AG04450 (cell line): ENCODE results near the gene SEPTIN2. TPM values are rescaled to one million over a fixed set of nuclear protein-coding genes. Genes with fewer than 3 reads are reported as not detected.

Source experiments
- CTCF ChIA-PET: fragments of 300-600, 350-600 bp; formaldehyde crosslinking; extraction: SDS; loops from one replicate; lab custom pipeline; 2022; ENCODE audit warnings: antibody characterized with exemption, inconsistent platforms; lab: Charles Lee
- POLR2A ChIA-PET: fragments of 350-600 bp; formaldehyde crosslinking; extraction: SDS; loops from one replicate; lab custom pipeline; 2021; ENCODE audit warnings: antibody characterized with exemption, inconsistent platforms; lab: Yijun Ruan, JAX
- DNase-seq: peaks from one replicate; pipeline ENCODE4 v3.0.0-alpha.2; 2011; ENCODE audit warnings: low read depth, low spot score
- H3K27ac ChIP-seq: one replicate; pipeline ENCODE4 v1.5.1; 2012; ENCODE audit warnings: low read depth, low read length, control low read depth
- H3K27me3 ChIP-seq: one replicate; pipeline ENCODE4 v1.6.0; 2012; ENCODE audit warnings: low read length; ENCODE audit not compliant: control insufficient read depth, insufficient read depth
- H3K4me3 ChIP-seq: 2 replicates; pipeline ENCODE4 v1.5.1; 2011; ENCODE audit warnings: mild to moderate bottlenecking, low read depth, low read length, control low read depth
- H3K9me3 ChIP-seq: 2 replicates; pipeline ENCODE4 v1.5.1; 2012; ENCODE audit warnings: low read length; ENCODE audit not compliant: control insufficient read depth, insufficient read depth
- CTCF ChIP-seq: IDR thresholded peaks from 2 replicates; pipeline ENCODE4 v1.5.1; 2011; ENCODE audit warnings: low read depth, low read length, control low read depth, inconsistent platforms
- polyA plus RNA-seq: library from polyadenylated mRNA; depleted of rRNA; stranded (reverse); fragments of >200 nt; gene quantifications from 2 replicates; pipeline ENCODE4 v1.2.3, GENCODE V29; 2011

The SEPTIN2 gene
- polyA plus RNA-seq, 1 experiment: 1,080 TPM

DNA sequence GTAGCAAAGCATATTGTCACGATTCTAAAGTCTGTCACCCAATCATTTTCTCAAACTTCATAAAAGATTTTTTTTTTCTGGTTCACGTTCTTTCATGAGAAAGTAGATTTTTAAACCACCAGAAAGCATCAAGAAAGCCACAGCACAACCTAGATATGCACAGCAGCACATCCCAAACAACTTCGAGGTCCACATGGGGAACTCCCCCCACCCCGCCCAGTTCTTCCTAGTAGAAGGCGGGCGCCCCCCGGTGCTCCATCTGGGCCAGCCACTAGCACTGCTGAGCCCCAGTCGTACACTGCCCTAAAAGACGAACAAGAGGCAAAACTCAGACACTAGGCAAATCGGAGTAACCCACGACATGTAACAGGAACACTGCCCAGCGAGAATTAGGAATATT, 15.7 kb upstream of the SEPTIN2 start:
- Histone ChIP-seq H3K4me3 (no peak overlapping the region), H3K9me3 (no peaks in the 10 kb centered on the region), H3K27ac (no peak overlapping the region), H3K27me3 (no peaks in the 10 kb centered on the region)
- ChIA-PET POLR2A (no interaction called here), CTCF (no interaction called here)
- TF ChIP-seq CTCF: no peak
- DNase-seq: no peak

- POLR2A ChIA-PET: interaction anchor here (3.3 kb wide), 1 partner anchor 13 kb away, joined by 20 read pairs; the partner anchor contains the start of gene HDLBP
Observed at GRCh38 chr2:241302083-241302482, 13.6 kb upstream of the SEPTIN2 start.

DNA sequence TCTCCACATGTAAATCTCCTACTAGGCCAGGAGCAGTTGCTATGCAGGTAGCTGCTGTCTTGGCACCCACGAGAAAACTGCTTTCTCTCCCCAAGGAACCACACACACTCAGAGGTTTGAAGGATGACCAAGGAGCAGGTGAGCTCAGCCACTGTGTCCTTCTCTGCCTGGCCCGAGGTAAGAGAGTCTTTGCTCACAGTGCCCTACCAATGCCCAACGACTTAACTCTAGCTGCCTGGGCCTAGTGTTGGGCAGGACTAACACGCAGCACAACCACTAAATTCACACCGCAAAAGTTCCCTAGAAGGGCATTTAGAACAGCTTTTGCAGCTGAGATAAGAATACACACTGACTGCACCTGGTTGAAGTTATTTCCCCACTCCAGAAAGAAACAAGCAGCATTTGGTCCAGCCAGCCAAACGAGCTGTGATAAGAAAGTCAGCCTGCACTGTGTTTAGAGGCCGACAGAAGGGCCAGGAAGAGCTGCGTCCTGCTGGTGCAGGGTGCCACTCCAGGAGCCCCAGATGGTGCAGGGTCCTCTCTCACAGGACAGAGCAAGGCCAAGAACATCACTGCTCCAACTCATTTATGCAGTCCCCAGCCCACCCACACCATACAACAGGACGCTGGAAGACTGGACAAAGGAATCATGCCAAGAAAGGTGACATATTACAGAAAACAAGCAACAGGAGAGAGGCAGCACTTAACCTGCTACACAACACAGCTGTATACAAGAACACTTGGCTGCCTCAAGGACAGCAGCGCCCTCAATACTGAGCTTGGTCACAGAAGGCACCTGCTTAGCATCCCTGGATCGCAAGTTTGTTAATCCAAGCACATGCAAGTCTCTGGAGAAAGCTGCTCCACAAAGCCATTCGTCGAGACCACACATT, 12.7 kb upstream of the SEPTIN2 start:
- Histone ChIP-seq H3K9me3 (no peaks in the 10 kb centered on the region), H3K27me3 (no peaks in the 10 kb centered on the region), H3K4me3 (no peak overlapping the region), H3K27ac (no peak overlapping the region)
- ChIA-PET CTCF (interaction anchor here (0.8 to 0.9 kb wide), 2 partner anchors 12 to 224 kb away, joined by 3 read pairs; partner anchors contain the start of genes HDLBP and SEPTIN2), POLR2A (interaction anchor here (3.3 kb wide), 1 partner anchor 12 kb away, joined by 20 read pairs; the partner anchor contains the start of gene HDLBP)
- TF ChIP-seq CTCF: no peak
- DNase-seq: no peak

More at GRCh38 chr2:241302083-241302482, 13.6 kb upstream of the SEPTIN2 start:
- CTCF ChIA-PET: interaction anchor here (0.9 kb wide), 1 partner anchor 13 kb away, joined by 3 read pairs; the partner anchor contains the start of genes HDLBP and SEPTIN2
- Histone ChIP-seq H3K27me3 (no peaks in the 10 kb centered on the region), H3K4me3 (no peak overlapping the region), H3K27ac (no peak overlapping the region), H3K9me3 (no peaks in the 10 kb centered on the region)
- no peak for TF ChIP-seq CTCF
- no peak for DNase-seq

GRCh38 chr2:241304039-241304670, 11.6 kb upstream of the SEPTIN2 start:
- TF ChIP-seq CTCF: no peak
- no peak for DNase-seq
- ChIA-PET CTCF (no interaction called here), POLR2A (interaction anchor here (3.3 kb wide), 1 partner anchor 11 kb away, joined by 20 read pairs; the partner anchor contains the start of gene HDLBP)
- Histone ChIP-seq H3K9me3 (no peaks in the 10 kb centered on the region), H3K27ac (no peak overlapping the region), H3K4me3 (no peak overlapping the region), H3K27me3 (no peaks in the 10 kb centered on the region)
